H1 (cell line): ENCODE results near the gene VASH1. TPM values are rescaled to one million over a fixed set of nuclear protein-coding genes. Genes with fewer than 3 reads are reported as not detected.
A peak's percentile ranks its signal among the peaks of the same experiment; 100 is the strongest.

Experiments
- CTCF ChIA-PET: fragments of 300-600 bp; sonication (Branson Sonifier 250); formaldehyde crosslinking; loops from one replicate; lab custom pipeline; 2021; ENCODE audit not compliant: partially characterized antibody; lab: Charles Lee
- POLR2A ChIA-PET: fragments of 300-600 bp; sonication (Branson Sonifier 250); formaldehyde crosslinking; loops from one replicate; lab custom pipeline; 2021; ENCODE audit warnings: inconsistent platforms; ENCODE audit not compliant: partially characterized antibody; lab: Charles Lee
- DNase-seq, 2 experiments: peaks; one replicate each; pipeline versions ENCODE4 v3.0.0 to v3.0.0-alpha.2; 2010 to 2022; ENCODE audit warnings: low spot score in 2 of 2, low read depth in 1 of 2, mixed read lengths in 1 of 2
- FAIRE-seq: peaks from 2 replicates; lab custom pipeline; 2011; peaks lifted over from hg19 to GRCh38; lab: Jason Lieb, UNC
- H2AFZ ChIP-seq: 2 replicates; pipeline ENCODE4 v1.8.1; 2012; ENCODE audit warnings: low read length, inconsistent platforms
- H2AK5ac ChIP-seq: 2 replicates; pipeline ENCODE4 v1.6.1; 2013; ENCODE audit warnings: low read depth, low read length
- H2BK120ac ChIP-seq: replicated peaks from 2 replicates; pipeline ENCODE3; 2013; ENCODE audit warnings: low read depth, low read length, inconsistent platforms
- H2BK12ac ChIP-seq: 2 replicates; pipeline ENCODE4 v1.6.1; 2013; ENCODE audit warnings: low read depth, low read length
- H2BK15ac ChIP-seq: 2 replicates; pipeline ENCODE4 v1.6.1; 2013; ENCODE audit warnings: low read length
- H2BK20ac ChIP-seq: 2 replicates; pipeline ENCODE4 v1.6.1; 2013; ENCODE audit warnings: low read length
- H2BK5ac ChIP-seq: 2 replicates; pipeline ENCODE4 v1.6.1; 2013; ENCODE audit warnings: low read depth, low read length
- H3K14ac ChIP-seq: 2 replicates; pipeline ENCODE4 v1.6.1; 2013; ENCODE audit warnings: inconsistent platforms; ENCODE audit not compliant: insufficient read length
- H3K18ac ChIP-seq: 2 replicates; pipeline ENCODE4 v1.6.1; 2013; ENCODE audit warnings: low read length; ENCODE audit errors: extremely low read depth
- H3K23ac ChIP-seq: 2 replicates; pipeline ENCODE4 v1.6.1; 2013; ENCODE audit warnings: inconsistent platforms; ENCODE audit not compliant: insufficient read length
- H3K23me2 ChIP-seq: 2 replicates; pipeline ENCODE4 v1.6.1; 2013; ENCODE audit warnings: low read depth, low read length
- H3K27ac ChIP-seq: 2 replicates; pipeline ENCODE4 v1.6.1; 2011; ENCODE audit warnings: low read depth, low read length, inconsistent platforms
- H3K27me3 ChIP-seq, 4 experiments: replicated peaks in 1 of 4; 1 replicate in 1 of 4; 2 replicates in 3 of 4; pipeline versions ENCODE4 v1.6.1 to v1.8.1; 2011 to 2013; ENCODE audit warnings: low read length in 3 of 4, mild to moderate bottlenecking in 3 of 4, inconsistent platforms in 2 of 4, mixed read lengths in 2 of 4, moderate library complexity in 1 of 4; ENCODE audit not compliant: control insufficient read depth in 3 of 4, insufficient read depth in 3 of 4; ENCODE audit errors: extremely low read depth in 1 of 4
- H3K36me3 ChIP-seq, 4 experiments: 2 replicates each; pipeline versions ENCODE4 v1.6.1 to v1.8.1; 2011 to 2013; ENCODE audit warnings: mild to moderate bottlenecking in 4 of 4, low read length in 3 of 4, moderate library complexity in 2 of 4, control low read depth in 1 of 4, inconsistent platforms in 1 of 4; ENCODE audit not compliant: insufficient read depth in 4 of 4, control insufficient read depth in 2 of 4
- H3K4ac ChIP-seq: replicated peaks from 2 replicates; pipeline ENCODE3; 2013; ENCODE audit warnings: low read length, low read depth, mixed read lengths, inconsistent platforms; ENCODE audit not compliant: insufficient read length
- H3K4me1 ChIP-seq, 4 experiments: replicated peaks in 1 of 4; 1 replicate in 1 of 4; 2 replicates in 3 of 4; pipeline versions ENCODE4 v1.6.1 to v1.8.1; 2011 to 2013; ENCODE audit warnings: low read length in 3 of 4, inconsistent platforms in 2 of 4, mixed read lengths in 1 of 4; ENCODE audit not compliant: insufficient read depth in 4 of 4, control insufficient read depth in 3 of 4
- H3K4me2 ChIP-seq, 2 experiments: 2 replicates each; pipeline versions ENCODE4 v1.6.1 to v1.8.1; 2011 to 2013; ENCODE audit warnings: low read depth in 2 of 2, low read length in 2 of 2, control low read depth in 1 of 2, inconsistent platforms in 1 of 2, mild to moderate bottlenecking in 1 of 2; ENCODE audit not compliant: insufficient read depth in 1 of 2
- H3K4me3 ChIP-seq, 4 experiments: fragments of 200-600, 300-600 bp in 1 of 4; sonication (generic), shearing (Covaris generic), sonication (Bioruptor Twin) in 1 of 4; 2 replicates each; pipeline versions ENCODE4 v1.5.1 to v1.8.1; 2011 to 2016; ENCODE audit warnings: low read length in 4 of 4, low read depth in 3 of 4, control low read depth in 2 of 4, inconsistent platforms in 2 of 4, mild to moderate bottlenecking in 2 of 4, mixed read lengths in 1 of 4, moderate library complexity in 1 of 4; ENCODE audit not compliant: insufficient read depth in 2 of 4; ENCODE audit errors: extremely low read depth in 1 of 4
- H3K56ac ChIP-seq: replicated peaks from 2 replicates; pipeline ENCODE3; 2013; ENCODE audit warnings: low read depth, mild to moderate bottlenecking, mixed read lengths, low read length, inconsistent platforms; ENCODE audit not compliant: insufficient read length
- H3K79me1 ChIP-seq: 2 replicates; pipeline ENCODE4 v1.6.1; 2013; ENCODE audit warnings: low read depth, low read length, control low read depth
- H3K79me2 ChIP-seq, 2 experiments: 2 replicates each; pipeline versions ENCODE4 v1.6.1 to v1.8.1; 2012 to 2013; ENCODE audit warnings: low read length in 2 of 2, mild to moderate bottlenecking in 2 of 2, inconsistent platforms in 1 of 2; ENCODE audit not compliant: insufficient read depth in 2 of 2, control insufficient read depth in 1 of 2
- H3K9ac ChIP-seq, 4 experiments: replicated peaks in 1 of 4; 1 replicate in 1 of 4; 2 replicates in 3 of 4; pipeline versions ENCODE4 v1.6.1 to v1.8.1; 2011 to 2013; ENCODE audit warnings: low read depth in 3 of 4, low read length in 3 of 4, control low read depth in 2 of 4, mild to moderate bottlenecking in 2 of 4, moderate library complexity in 2 of 4, inconsistent platforms in 1 of 4; ENCODE audit errors: extremely low read depth in 1 of 4
- H3K9me3 ChIP-seq, 2 experiments: 2 replicates each; pipeline versions ENCODE4 v1.6.1 to v1.8.1; 2012 to 2013; ENCODE audit warnings: mild to moderate bottlenecking in 2 of 2, moderate library complexity in 2 of 2, control low read depth in 1 of 2, inconsistent platforms in 1 of 2, low read depth in 1 of 2, low read length in 1 of 2, mixed read lengths in 1 of 2; ENCODE audit not compliant: insufficient read depth in 2 of 2
- H4K20me1 ChIP-seq, 2 experiments: replicated peaks in 1 of 2; 2 replicates each; pipeline versions ENCODE3 to v1.8.1; 2011 to 2013; ENCODE audit warnings: inconsistent platforms in 2 of 2, low read length in 2 of 2, mild to moderate bottlenecking in 1 of 2; ENCODE audit not compliant: insufficient read depth in 2 of 2, control insufficient read depth in 1 of 2
- H4K5ac ChIP-seq: 2 replicates; pipeline ENCODE4 v1.6.1; 2013; ENCODE audit warnings: low read length, low read depth, mixed read lengths, inconsistent platforms; ENCODE audit not compliant: insufficient read length
- H4K8ac ChIP-seq: 2 replicates; pipeline ENCODE4 v1.8.0; 2013; ENCODE audit warnings: mild to moderate bottlenecking, moderate library complexity, low read length, inconsistent platforms; ENCODE audit not compliant: insufficient read depth; ENCODE audit errors: extremely low read depth
- H4K91ac ChIP-seq: replicated peaks from 2 replicates; pipeline ENCODE3; 2013; ENCODE audit warnings: low read length, mixed read lengths, inconsistent platforms; ENCODE audit not compliant: insufficient read length
- ASH2L ChIP-seq: fragments of 200-600, 300-600 bp; sonication (generic); IDR thresholded peaks from one replicate; pipeline ENCODE4 v1.7.1; 2017; ENCODE audit warnings: low read length
- CREB1 ChIP-seq: IDR thresholded peaks from 2 replicates; pipeline ENCODE4 v1.6.1; 2012; ENCODE audit warnings: inconsistent platforms
- NRF1 ChIP-seq: IDR thresholded peaks from 2 replicates; pipeline ENCODE4 v1.6.1; 2011; ENCODE audit warnings: mild to moderate bottlenecking, low read depth, low read length, improper control_type of control experiment
- PHF8 ChIP-seq: fragments of 200-600 bp; sonication (generic); conservative IDR thresholded peaks from 2 replicates; pipeline ENCODE4 v1.7.1; 2012; ENCODE audit warnings: low read depth, mild to moderate bottlenecking, inconsistent platforms, low read length, moderate library complexity
- RBBP5 ChIP-seq: IDR thresholded peaks from 2 replicates; pipeline ENCODE4 v1.7.1; 2012; ENCODE audit warnings: low read depth, mild to moderate bottlenecking, inconsistent platforms, low read length, moderate library complexity, borderline replicate concordance
- SRF ChIP-seq: IDR thresholded peaks from 2 replicates; pipeline ENCODE4 v1.6.1; 2011; ENCODE audit warnings: mild to moderate bottlenecking, low read depth, low read length, moderate library complexity
- SUZ12 ChIP-seq: fragments of 200-600 bp; sonication (generic); IDR thresholded peaks from 2 replicates; pipeline ENCODE4 v1.6.1; 2012; ENCODE audit warnings: mild to moderate bottlenecking, inconsistent platforms, low read length, moderate library complexity, mixed read lengths
- TAF7 ChIP-seq: optimal IDR thresholded peaks from 2 replicates; pipeline ENCODE3; 2011; ENCODE audit warnings: low read depth, mild to moderate bottlenecking, inconsistent platforms, low read length, moderate library complexity, borderline replicate concordance
- TEAD4 ChIP-seq: IDR thresholded peaks from 2 replicates; pipeline ENCODE4 v1.6.1; 2012; ENCODE audit warnings: low read depth, low read length, inconsistent platforms, mixed read lengths
- WGBS, 2 experiments: shearing (Covaris generic) in 1 of 2; methylation state at CpG; one replicate each; pipeline versions ENCODE4 v1.1.6 to v1.1.7; 2013 to 2015; ENCODE audit warnings: low lambda C conversion rate in 2 of 2, mixed read lengths in 2 of 2, inconsistent platforms in 1 of 2, low coverage in 1 of 2, missing lambda C conversion rate in 1 of 2; ENCODE audit not compliant: insufficient replicate concordance in 2 of 2, insufficient coverage in 1 of 2, insufficient read length in 1 of 2; ENCODE audit errors: extremely low coverage in 1 of 2, missing lambda C conversion rate in 1 of 2; 5-methylcytosine and 5-hydroxymethylcytosine counted together
- long read RNA-seq, 2 experiments: library from RNA in 1 of 2; library from capped mRNA in 1 of 2; stranded (forward); transcript quantifications; one replicate each; pipeline ENCODE4 v2.0.0, GENCODE V29; 2021; ENCODE audit warnings: inconsistent platforms in 1 of 2
- polyA minus RNA-seq, 3 experiments: library from RNA; depleted of rRNA, polyadenylated mRNA; stranded (reverse); fragments of >200 nt; gene quantifications; 1 replicate in 2 of 3; 2 replicates in 1 of 3; pipeline ENCODE4 v1.2.3, GENCODE V29; 2011
- polyA plus RNA-seq, 7 experiments: library from polyadenylated mRNA; depleted of rRNA in 3 of 7; stranded (reverse) in 5 of 7; unstranded in 2 of 7; fragments of >200 nt in 5 of 7; fragments of 200-250 nt in 2 of 7; gene quantifications; 1 replicate in 5 of 7; 2 replicates in 1 of 7; 4 replicates in 1 of 7; pipeline versions ENCODE4 v1.2.1 to v1.2.3, GENCODE V29; 2011 to 2013; ENCODE audit warnings: missing spikeins in 2 of 7, mixed read lengths in 2 of 7
- total RNA-seq: library from RNA; stranded (reverse); fragmentation: NEBNext Ultra II Directional; extraction: Animal tissue kit (Norgen Biotek cat#: 25700); gene quantifications from 2 replicates; pipeline ENCODE4 v1.2.1, GENCODE V29; 2021

Gene VASH1
- total RNA-seq (6.4 and 7.7 TPM in 2 replicates), polyA plus RNA-seq (2011; rRNA removed) (3.1 and 4.9 TPM in 2 replicates), polyA minus RNA-seq (2011; rRNA and poly(A)+ RNA removed) (4.3 and 4.5 TPM in 2 replicates)
- polyA plus RNA-seq (2011; cell fraction: cytosol; rRNA removed), result 5.1 TPM
- polyA plus RNA-seq (2011; cell fraction: nucleus; rRNA removed), result 17.4 TPM
- polyA plus RNA-seq (2012, experiment 1 of 2), result 5.7 to 7.5 TPM (median 6.7 TPM) in 4 replicates
- 4.3 TPM for polyA plus RNA-seq (2012, experiment 2 of 2)
- polyA plus RNA-seq (2013, experiment 1 of 2), result 3.2 TPM
- 3.5 TPM for polyA plus RNA-seq (2013, experiment 2 of 2)
- 2.3 TPM for polyA minus RNA-seq (2011; cell fraction: cytosol; rRNA and poly(A)+ RNA removed)
- 5.6 TPM for polyA minus RNA-seq (2011; cell fraction: nucleus; rRNA and poly(A)+ RNA removed)
- long read RNA-seq, experiment 1, partial matches to known transcripts, result 0 of 2 reads
- long read RNA-seq, experiment 1, other reads (novel, unspliced or antisense), result 2 of 2 reads
- long read RNA-seq, experiment 2, result 0 reads

DNA sequence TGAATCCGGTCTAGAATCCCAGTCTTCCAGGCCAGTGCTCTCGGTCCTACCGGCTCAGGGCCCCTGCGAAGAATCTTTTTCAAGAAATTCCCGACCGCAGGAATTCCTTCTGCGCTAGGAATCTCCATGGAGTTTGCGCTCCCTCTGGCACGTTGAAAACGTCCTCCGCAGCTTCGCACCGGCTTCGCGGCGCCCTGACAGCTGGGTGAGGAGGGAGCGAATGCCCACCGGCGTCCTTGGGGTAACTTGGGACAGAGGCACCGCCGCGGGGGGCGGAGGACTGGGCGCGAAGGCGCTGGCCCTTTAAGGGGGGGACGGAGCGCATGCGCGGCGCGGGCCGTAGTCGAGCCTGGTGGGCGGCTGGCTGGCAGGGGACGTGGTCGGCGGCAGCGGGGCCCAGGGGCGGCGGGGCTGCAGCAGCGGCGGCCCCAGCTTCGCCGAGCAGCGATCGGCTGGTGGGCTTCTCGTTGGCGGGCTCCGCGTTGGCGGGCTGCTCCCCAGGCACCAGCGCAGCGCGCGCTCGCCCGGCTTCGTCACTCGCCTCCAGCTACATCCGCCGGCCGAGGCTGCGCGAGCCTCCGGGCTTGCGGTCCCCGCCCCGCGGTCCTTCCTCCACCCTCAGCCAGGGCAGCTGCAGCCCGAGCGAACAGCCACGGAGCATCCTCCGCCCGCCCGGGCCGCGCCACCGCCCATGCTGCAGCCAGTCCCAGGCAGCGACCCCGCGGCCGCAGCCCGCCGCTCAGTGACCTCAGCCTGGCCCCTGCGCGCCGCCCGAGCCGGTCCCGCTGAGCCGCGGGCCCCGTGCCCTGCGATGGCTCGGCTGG is at the start of gene VASH1:
Gene VASH1, plus strand, starts transcription at position 333 of the 824 bp plus-strand sequence. CDS start 1,354 bp downstream, outside the sequence.
- peak within 1 kb of the TSS; percentile 39; the same call in 1 of the 2 replicates for H2BK12ac ChIP-seq
- FAIRE-seq (no peak), DNase-seq (peak in 1 of 2 experiments; percentile 86)
- CTCF ChIA-PET, result interaction anchor here (7.5 to 10.1 kb wide), 2 partner anchors 22 to 52 kb away, joined by 48 to 70 read pairs; no protein-coding TSS in a partner anchor
- H2AK5ac ChIP-seq, result no peak within 1 kb of the TSS
- peak within 1 kb of the TSS; percentile 49 for H3K56ac ChIP-seq
- peak within 1 kb of the TSS; percentile 81; the same call in 1 of the 2 replicates for H2BK15ac ChIP-seq
- H4K20me1 ChIP-seq, result no peaks in the 10 kb centered on the region
- H2BK120ac ChIP-seq, result no peak within 1 kb of the TSS
- H3K4ac ChIP-seq, result no peak within 1 kb of the TSS
- WGBS, 2 experiments, result 2% methylated on average over 34 of the region's 96 CpGs; no CpG with 5 or more reads in 1 of the 2 experiments
- no peak within 1 kb of the TSS for H3K14ac ChIP-seq
- H4K5ac ChIP-seq, result no peak within 1 kb of the TSS
- no peak within 1 kb of the TSS for H2BK20ac ChIP-seq
- H4K91ac ChIP-seq, result no peak within 1 kb of the TSS
- H3K9ac ChIP-seq, result peak within 1 kb of the TSS; percentile 39 to 50 (median 44); a peak in 6 of 7 replicates
- no peaks in the 10 kb centered on the region for H3K79me2 ChIP-seq
- H3K36me3 ChIP-seq, result no peaks in the 10 kb centered on the region
- POLR2A ChIA-PET, result interaction anchor here (0.8 to 2.4 kb wide), 6 partner anchors 8 to 45 kb away, joined by 3 to 8 read pairs (median 4); no protein-coding TSS in a partner anchor
- peaks cover 0 to 13% (median 2%) of the 10 kb centered on the region in 4 experiments; a peak in 5 of 7 replicates for H3K4me1 ChIP-seq
- H3K4me3 ChIP-seq, result peak within 1 kb of the TSS; percentile 52 to 66 (median 59)
- H3K27ac ChIP-seq, result no peak within 1 kb of the TSS
- no peaks in the 10 kb centered on the region for H3K9me3 ChIP-seq
- H3K27me3 ChIP-seq, result peaks cover 24 to 52% (median 41%) of the 10 kb centered on the region in 4 experiments
- peaks cover 16% of the 10 kb centered on the region for H3K23me2 ChIP-seq
- H2BK5ac ChIP-seq, result peak within 1 kb of the TSS; percentile 24; the same call in 1 of the 2 replicates
- H3K18ac ChIP-seq, result peak within 1 kb of the TSS; percentile 87
- peak within 1 kb of the TSS; percentile 96 for H2AFZ ChIP-seq
- no peaks in the 10 kb centered on the region for H3K79me1 ChIP-seq
- H3K23ac ChIP-seq, result no peak within 1 kb of the TSS
- peak within 1 kb of the TSS; percentile 82 to 98 for H3K4me2 ChIP-seq
- H4K8ac ChIP-seq, result peak within 1 kb of the TSS; percentile 77
- no peak for TF ChIP-seq SRF
- TF ChIP-seq CREB1, result 0 out of 2 replicates have a peak, but pooled peaks have one; percentile 7
- peak; percentile 66 for TF ChIP-seq NRF1
- TF ChIP-seq RBBP5, result 0 out of 2 replicates have a peak, but pooled peaks have one; percentile 69
- TF ChIP-seq TAF7, result no peak
- TF ChIP-seq ASH2L, result peak; percentile 52
- TF ChIP-seq SUZ12, result peak; percentile 48
- TF ChIP-seq PHF8, result peak; percentile 29; the same call in 1 of the 2 replicates
- TF ChIP-seq TEAD4, result 0 out of 2 replicates have a peak, but pooled peaks have one; percentile 45
